NCI-H1092 (cell line): ENCODE measurements around the gene ITGA3.

Experiments
- DNase-seq: peaks from one replicate; lab custom pipeline; 2025; lab: John Stamatoyannopoulos, UW

Gene ITGA3

DNA sequence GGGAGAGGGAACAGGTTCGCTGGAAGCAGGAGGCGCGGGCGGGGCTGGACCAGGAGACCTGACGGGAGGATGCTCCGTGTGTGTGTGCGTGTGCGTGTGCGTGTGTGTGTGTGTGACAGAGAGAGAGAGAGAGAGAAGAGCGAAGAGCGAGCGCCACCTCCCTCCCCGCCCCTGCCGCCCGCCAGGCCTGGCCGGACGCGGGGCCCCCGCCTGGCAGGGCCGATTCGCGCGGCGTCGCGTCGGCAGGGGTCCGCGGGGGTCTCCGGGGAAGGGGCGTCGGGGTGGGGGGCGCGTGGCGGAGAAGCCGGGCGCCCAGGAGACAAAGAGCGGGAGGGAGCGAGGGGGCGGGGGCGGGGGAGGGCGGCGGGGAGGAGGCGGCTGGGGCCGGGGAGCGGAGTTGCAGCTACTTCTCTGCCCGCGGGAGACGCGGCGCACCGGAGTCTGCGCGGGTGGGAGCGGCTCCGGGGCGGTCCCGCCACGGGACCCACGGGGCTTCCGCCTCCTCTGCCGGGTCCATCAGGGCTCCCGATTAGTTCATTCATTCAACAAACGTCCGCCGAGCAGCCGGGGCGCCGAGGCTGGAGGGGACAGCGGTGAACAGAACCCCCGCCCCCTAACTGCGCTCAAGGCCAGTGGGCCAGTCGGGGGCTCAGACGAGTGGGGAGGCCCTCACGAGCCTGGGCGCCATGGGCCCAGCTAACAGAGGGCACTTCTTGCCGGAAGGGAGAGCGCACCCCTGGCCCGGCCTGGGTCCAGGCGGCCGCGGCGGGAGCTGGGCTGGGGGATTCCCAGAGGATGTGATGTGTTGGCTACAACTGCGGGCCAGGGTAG, 74.0 kb downstream of the ITGA3 start, which contains the start of gene SAMD14:
Gene SAMD14, minus strand, starts transcription at position 433 of the 831 bp plus-strand sequence. CDS start 5,201 bp downstream, outside the sequence.
- DNase-seq = no peak

- DNase-seq = no peak
Measured at GRCh38 chr17:50130559-50131305, 74.8 kb downstream of the ITGA3 start.

- DNase-seq = no peak
Measured at GRCh38 chr17:50132104-50132794, 76.3 kb downstream of the ITGA3 start.

DNA sequence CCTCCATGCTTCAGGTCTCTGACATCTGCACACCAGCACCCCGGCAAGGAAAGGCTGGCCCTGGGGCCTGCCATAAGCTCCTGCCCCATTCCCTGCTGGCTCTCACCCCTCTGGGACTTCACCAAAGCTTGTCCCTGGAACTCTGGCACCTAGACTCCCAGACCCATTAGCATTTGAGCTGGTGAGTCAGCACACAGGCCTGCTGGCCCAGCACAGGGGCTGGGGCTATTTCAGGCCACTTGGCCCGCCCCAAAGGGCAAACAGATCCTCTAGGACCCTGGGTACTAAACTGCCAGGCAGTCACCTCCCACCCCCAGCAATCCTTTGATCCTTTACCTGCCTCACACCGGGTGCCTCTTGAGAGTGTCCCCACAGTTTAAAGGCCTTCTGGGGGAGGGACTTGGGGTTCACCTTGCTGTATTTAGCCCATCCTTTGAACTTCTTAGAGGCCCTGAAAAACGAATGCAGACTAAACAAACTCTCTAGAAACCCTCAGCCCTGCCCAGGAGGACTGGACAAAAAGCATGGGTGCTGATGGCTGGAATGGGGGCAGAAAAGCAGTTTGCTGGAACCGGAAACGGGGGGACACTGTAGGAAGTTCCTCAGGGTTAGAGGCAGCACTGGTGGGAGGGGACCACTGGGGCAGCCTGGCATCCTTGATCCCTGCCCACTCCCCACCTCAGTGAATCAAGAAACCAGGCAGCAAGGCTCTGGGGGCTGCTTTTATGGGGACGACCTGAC, 77.3 kb downstream of the ITGA3 start:
- no peak for DNase-seq

GRCh38 chr17:50133769-50134099, 77.8 kb downstream of the ITGA3 start:
- no peak for DNase-seq

GRCh38 chr17:50134206-50135110, 78.5 kb downstream of the ITGA3 start:
- no peak for DNase-seq

DNA sequence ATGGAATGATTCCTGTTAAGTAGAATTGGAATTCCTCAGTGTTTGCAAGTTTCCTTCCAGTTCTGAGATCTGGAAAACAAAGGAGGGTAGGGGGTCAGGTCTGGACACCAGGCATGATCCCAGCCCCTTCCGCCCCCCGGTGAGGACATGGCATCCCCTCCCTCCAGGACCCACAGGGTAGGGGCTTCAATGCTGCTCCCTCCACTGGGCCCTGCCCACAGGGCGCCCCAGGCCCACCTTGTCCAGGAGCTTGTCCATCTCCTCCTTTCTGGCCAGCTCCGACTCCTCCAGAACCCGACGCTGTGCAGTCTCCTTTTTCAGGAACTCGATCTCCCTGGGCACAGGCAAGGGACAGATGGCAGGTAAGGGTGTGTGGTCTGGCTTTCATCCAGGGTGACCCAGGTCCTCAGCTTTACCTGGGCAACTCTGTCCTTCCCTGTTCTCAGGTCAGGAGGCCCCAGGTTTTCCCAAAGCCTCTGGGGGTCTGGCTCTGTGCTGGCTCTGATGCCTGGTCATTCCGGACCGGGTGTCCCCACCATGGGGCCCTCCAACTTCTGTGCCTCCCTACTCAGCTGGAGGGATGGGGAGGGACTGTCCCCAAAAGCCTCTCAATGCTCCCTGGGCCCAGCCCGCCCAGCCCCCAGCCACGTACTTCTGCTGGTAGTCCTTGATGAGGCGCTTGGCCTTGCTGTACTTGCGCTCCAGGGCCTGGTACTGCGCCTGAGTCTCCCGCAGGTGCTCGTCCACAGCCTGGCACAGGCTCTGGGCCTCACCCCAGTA, 79.6 kb downstream of the ITGA3 start:
- DNase-seq = no peak

GRCh38 chr17:50136096-50136687, 80.3 kb downstream of the ITGA3 start:
- DNase-seq = no peak

- DNase-seq = no peak
Measured at GRCh38 chr17:50137042-50137441, 81.1 kb downstream of the ITGA3 start.

DNA sequence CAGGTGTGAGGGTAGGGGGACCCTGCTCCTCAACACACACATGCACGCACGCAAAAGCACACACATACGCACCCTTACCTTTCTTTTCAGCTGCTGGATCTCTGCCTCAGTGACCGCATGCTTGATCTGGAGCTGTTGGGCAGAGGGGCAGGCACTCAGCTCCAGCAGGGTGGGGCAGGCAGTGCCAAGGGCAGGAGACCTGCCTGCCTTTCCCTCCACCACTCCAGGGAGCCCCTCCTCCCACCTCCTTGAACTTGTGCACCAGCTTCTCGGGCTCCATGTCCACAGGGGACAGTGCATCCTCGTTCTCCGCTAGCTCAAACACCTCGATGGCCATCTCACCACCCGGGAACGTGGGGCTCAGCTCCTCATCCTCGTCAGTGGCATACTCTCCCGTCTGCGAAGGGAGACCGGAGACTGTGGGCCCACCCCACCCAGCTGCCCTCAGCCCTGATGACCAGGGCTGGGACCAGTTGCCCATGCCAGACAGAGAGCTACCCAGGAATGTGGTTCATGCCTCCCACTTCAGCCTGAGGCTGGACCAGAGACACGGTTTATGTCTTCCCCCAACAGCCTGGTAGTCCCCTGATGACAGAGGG, 83.4 kb downstream of the ITGA3 start:
- DNase-seq = no peak
